Peyer's patch (tissue), 4 donors: ENCODE data around the gene LTO1.

Source experiments
- CTCF ChIP-seq, 6 experiments: fragments of 450-650 bp in 4 of 6; fragments of 200-600 bp in 2 of 6; sonication (generic) in 1 of 6; IDR thresholded peaks; one replicate each; pipeline ENCODE4 v1.5.1; 2017 to 2019; ENCODE audit warnings: antibody characterized with exemption in 6 of 6, mild to moderate bottlenecking in 3 of 6, moderate library complexity in 1 of 6
- POLR2A ChIP-seq, 2 donors: fragments of 450-650 bp; IDR thresholded peaks; one replicate each; pipeline ENCODE4 v1.5.1; 2017; ENCODE audit warnings: antibody characterized with exemption in 2 of 2, mild to moderate bottlenecking in 2 of 2, moderate library complexity in 2 of 2

GRCh38 chr11:69682681-69683326, 7.7 kb upstream of the LTO1 start:
- TF ChIP-seq CTCF (IDR thresholded peaks at IDR 0.05) (no peak), POLR2A (IDR thresholded peaks at IDR 0.05) (no peak)
